HUES64 (cell line): ENCODE data around the gene DLG2.

Source experiments
- H3K27ac ChIP-seq: 2 replicates; pipeline ENCODE4 v1.7.0; 2013; ENCODE audit warnings: low read depth, low read length, inconsistent platforms
- H3K27me3 ChIP-seq: 2 replicates; pipeline ENCODE4 v1.6.1; 2013; ENCODE audit warnings: mild to moderate bottlenecking, low read length; ENCODE audit not compliant: insufficient read depth
- H3K36me3 ChIP-seq: 2 replicates; pipeline ENCODE4 v1.6.1; 2013; ENCODE audit warnings: mild to moderate bottlenecking, low read length; ENCODE audit not compliant: insufficient read depth
- H3K4me1 ChIP-seq: 2 replicates; pipeline ENCODE4 v1.6.1; 2013; ENCODE audit warnings: mild to moderate bottlenecking, low read length, moderate library complexity; ENCODE audit not compliant: insufficient read depth
- H3K4me3 ChIP-seq: 2 replicates; pipeline ENCODE4 v1.5.1; 2013; ENCODE audit warnings: mild to moderate bottlenecking, low read length, moderate library complexity
- H3K9ac ChIP-seq: 2 replicates; pipeline ENCODE4 v1.6.1; 2013; ENCODE audit warnings: mild to moderate bottlenecking, low read depth, low read length
- H3K9me3 ChIP-seq: 2 replicates; pipeline ENCODE4 v1.6.1; 2013; ENCODE audit warnings: low read depth, low read length; ENCODE audit not compliant: insufficient read depth
- WGBS: fragments of 150-250, 120-280 bp; methylation state at CpG from one replicate; pipeline ENCODE4 v1.1.7; 2013; ENCODE audit warnings: missing lambda C conversion rate; 5-methylcytosine and 5-hydroxymethylcytosine counted together

The DLG2 gene

GRCh38 chr11:84194696-84195095, 1432.4 kb downstream of the DLG2 start:
- H3K9ac ChIP-seq = no peak overlapping the region
- 96% methylated on average over 18 of the region's 18 CpGs for WGBS

GRCh38 chr11:84193706-84194105, 1433.4 kb downstream of the DLG2 start:
- Histone ChIP-seq H3K4me1 (no peaks in the 10 kb centered on the region), H3K27me3 (no peaks in the 10 kb centered on the region), H3K9me3 (peaks cover 8% of the 10 kb centered on the region), H3K9ac (no peak overlapping the region), H3K36me3 (no peaks in the 10 kb centered on the region), H3K4me3 (no peak overlapping the region), H3K27ac (no peak overlapping the region)
- 89% methylated on average over 1 of the region's 2 CpGs for WGBS

More at GRCh38 chr11:84194696-84195095, 1432.4 kb downstream of the DLG2 start:
- no peaks in the 10 kb centered on the region for H3K27me3 ChIP-seq
- H3K4me1 ChIP-seq = no peaks in the 10 kb centered on the region
- H3K36me3 ChIP-seq = no peaks in the 10 kb centered on the region
- H3K4me3 ChIP-seq = no peak overlapping the region
- H3K27ac ChIP-seq = no peak overlapping the region
- peaks cover 8% of the 10 kb centered on the region for H3K9me3 ChIP-seq

- H3K4me3 ChIP-seq = no peak overlapping the region
- WGBS = 48% methylated on average over 1 of the region's 1 CpG
Measured at GRCh38 chr11:84188521-84188920, 1438.6 kb downstream of the DLG2 start.

DNA sequence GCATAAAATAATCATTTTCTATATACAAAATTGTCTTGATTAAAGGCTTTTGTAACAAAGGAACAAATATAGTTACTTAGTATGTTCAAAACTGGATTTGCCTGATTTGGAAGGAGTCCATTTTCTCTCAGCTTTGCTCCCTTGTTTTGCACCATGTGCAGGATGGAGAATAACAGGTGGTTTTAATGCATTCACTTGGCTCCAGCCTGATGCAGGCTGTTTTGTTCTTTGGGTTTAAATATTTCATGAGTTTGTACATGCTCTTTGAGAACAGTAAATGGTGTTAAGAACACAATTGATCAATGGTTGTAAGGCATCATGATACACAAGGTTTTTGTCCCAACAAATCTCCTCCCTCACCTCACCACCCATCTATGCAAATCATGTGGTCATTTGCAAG, 1454.1 kb downstream of the DLG2 start:
- Histone ChIP-seq H3K4me3 (no peak overlapping the region), H3K27ac (no peak overlapping the region), H3K36me3 (no peaks in the 10 kb centered on the region)

More at GRCh38 chr11:84188521-84188920, 1438.6 kb downstream of the DLG2 start:
- Histone ChIP-seq H3K9me3 (no peaks in the 10 kb centered on the region), H3K27ac (no peak overlapping the region), H3K4me1 (no peaks in the 10 kb centered on the region), H3K9ac (no peak overlapping the region), H3K27me3 (no peaks in the 10 kb centered on the region), H3K36me3 (no peaks in the 10 kb centered on the region)

DNA sequence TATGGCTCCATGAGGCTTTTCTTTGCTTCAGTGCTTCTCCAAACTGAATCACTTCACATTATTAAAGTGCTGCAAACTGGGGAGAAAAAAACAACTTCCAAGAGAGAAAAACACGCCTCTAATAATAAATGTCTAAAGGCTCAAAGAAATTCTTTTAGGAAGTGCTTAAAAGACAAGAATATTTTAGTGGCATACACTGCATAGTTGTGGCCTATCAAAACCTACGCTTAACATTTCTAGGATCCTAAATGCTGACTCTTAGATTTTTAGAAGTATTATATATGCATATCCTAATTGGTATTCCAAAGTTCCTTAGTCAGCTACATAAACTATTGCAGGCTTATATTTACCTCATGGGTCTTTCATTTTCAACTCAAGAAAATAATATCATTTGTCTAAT, 1462.0 kb downstream of the DLG2 start:
- H3K4me3 ChIP-seq = no peak overlapping the region
- H3K4me1 ChIP-seq = peaks cover 6% of the 10 kb centered on the region; the same call in 1 of the 2 replicates
- WGBS = no CpG with 5 or more reads among the region's 2 CpGs
- H3K9me3 ChIP-seq = no peaks in the 10 kb centered on the region
- H3K27me3 ChIP-seq = no peaks in the 10 kb centered on the region
- H3K27ac ChIP-seq = no peak overlapping the region
- H3K36me3 ChIP-seq = no peaks in the 10 kb centered on the region
- H3K9ac ChIP-seq = no peak overlapping the region

More for the DNA sequence above, 1454.1 kb downstream of the DLG2 start:
- peaks cover 2% of the 10 kb centered on the region; the same call in 1 of the 2 replicates for H3K4me1 ChIP-seq
- H3K27me3 ChIP-seq = no peaks in the 10 kb centered on the region
- no peaks in the 10 kb centered on the region for H3K9me3 ChIP-seq
- no peak overlapping the region for H3K9ac ChIP-seq

GRCh38 chr11:84164728-84165127, 1462.4 kb downstream of the DLG2 start:
- Histone ChIP-seq H3K9ac (no peak overlapping the region), H3K4me3 (no peak overlapping the region), H3K27me3 (no peaks in the 10 kb centered on the region), H3K9me3 (no peaks in the 10 kb centered on the region), H3K4me1 (peaks cover 6% of the 10 kb centered on the region; the same call in 1 of the 2 replicates), H3K27ac (no peak overlapping the region), H3K36me3 (no peaks in the 10 kb centered on the region)
- 92% methylated on average over 1 of the region's 2 CpGs for WGBS

GRCh38 chr11:84163116-84163515, 1464.0 kb downstream of the DLG2 start:
- no peak overlapping the region for H3K4me3 ChIP-seq
- H3K36me3 ChIP-seq = no peaks in the 10 kb centered on the region
- no peaks in the 10 kb centered on the region for H3K27me3 ChIP-seq
- H3K9me3 ChIP-seq = no peaks in the 10 kb centered on the region
- H3K27ac ChIP-seq = no peak overlapping the region
- H3K4me1 ChIP-seq = peaks cover 6% of the 10 kb centered on the region; the same call in 1 of the 2 replicates
- no peak overlapping the region for H3K9ac ChIP-seq

GRCh38 chr11:84157639-84158038, 1469.5 kb downstream of the DLG2 start:
- no peak overlapping the region for H3K27ac ChIP-seq
- H3K4me1 ChIP-seq = peaks cover 5% of the 10 kb centered on the region; the same call in 1 of the 2 replicates
- H3K36me3 ChIP-seq = no peaks in the 10 kb centered on the region
- no peaks in the 10 kb centered on the region for H3K9me3 ChIP-seq
- WGBS = 83% methylated on average over 3 of the region's 3 CpGs
- H3K9ac ChIP-seq = no peak overlapping the region
- no peak overlapping the region for H3K4me3 ChIP-seq
- no peaks in the 10 kb centered on the region for H3K27me3 ChIP-seq

DNA sequence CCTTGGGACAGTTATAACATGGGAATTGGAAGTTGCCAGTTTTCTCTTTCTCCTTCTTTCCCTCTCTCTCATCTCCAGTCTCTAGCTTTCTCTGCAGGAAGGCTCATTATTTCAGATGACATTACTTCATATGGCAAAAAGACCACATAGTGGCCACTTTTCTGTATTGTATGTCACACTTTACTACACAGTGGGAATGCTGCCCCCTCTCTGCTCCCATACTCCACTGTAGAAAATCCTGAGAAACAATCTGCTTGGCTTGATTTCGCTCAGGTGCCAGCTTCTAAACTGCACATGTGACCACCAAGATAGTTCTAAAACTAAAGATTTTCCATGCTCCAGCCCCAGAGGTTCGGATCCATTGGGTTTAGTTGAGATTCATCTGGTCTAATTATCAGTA, 1480.3 kb downstream of the DLG2 start:
- Histone ChIP-seq H3K27me3 (no peaks in the 10 kb centered on the region), H3K9me3 (no peaks in the 10 kb centered on the region), H3K9ac (no peak overlapping the region), H3K27ac (no peak overlapping the region), H3K4me1 (peaks cover 8% of the 10 kb centered on the region; the same call in 1 of the 2 replicates), H3K4me3 (no peak overlapping the region), H3K36me3 (no peaks in the 10 kb centered on the region)
- WGBS = 93% methylated on average over 1 of the region's 2 CpGs

DNA sequence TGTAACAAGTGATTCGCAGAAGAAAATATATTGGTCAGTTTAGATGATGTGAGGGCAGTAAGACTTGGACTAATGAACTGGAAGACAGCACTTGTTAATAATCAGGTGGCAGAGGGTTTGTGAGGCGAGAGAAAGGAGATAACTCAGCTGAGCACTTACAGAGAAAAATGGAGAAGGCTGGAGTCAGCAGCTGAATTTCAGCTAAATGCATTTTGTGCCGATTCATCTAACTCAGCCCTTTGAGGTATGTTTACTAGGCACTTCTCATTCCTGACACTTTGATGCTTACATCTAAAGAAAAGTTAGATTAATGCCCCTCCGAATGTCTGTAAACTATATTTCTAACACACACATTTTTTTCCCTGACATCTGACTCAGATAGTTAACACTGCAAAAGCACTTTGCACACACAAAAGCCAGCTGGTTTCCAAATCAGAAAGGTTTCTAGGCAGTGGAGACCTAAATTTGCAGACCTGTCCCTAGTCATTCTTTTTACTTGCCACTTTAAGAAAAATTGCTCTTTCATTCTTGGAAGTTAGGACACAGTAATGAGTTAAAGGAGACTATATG, 1481.4 kb downstream of the DLG2 start:
- Histone ChIP-seq H3K4me1 (peaks cover 8% of the 10 kb centered on the region; the same call in 1 of the 2 replicates), H3K27ac (no peak overlapping the region), H3K27me3 (no peaks in the 10 kb centered on the region), H3K36me3 (no peaks in the 10 kb centered on the region), H3K9me3 (no peaks in the 10 kb centered on the region), H3K9ac (no peak overlapping the region), H3K4me3 (no peak overlapping the region)
- WGBS = 92% methylated on average over 4 of the region's 4 CpGs

- H3K4me1 ChIP-seq = peaks cover 17% of the 10 kb centered on the region
- H3K27me3 ChIP-seq = no peaks in the 10 kb centered on the region
- H3K4me3 ChIP-seq = no peak overlapping the region
- no peak overlapping the region for H3K27ac ChIP-seq
- no peaks in the 10 kb centered on the region for H3K9me3 ChIP-seq
- no peak overlapping the region for H3K9ac ChIP-seq
- no peaks in the 10 kb centered on the region for H3K36me3 ChIP-seq
Measured at GRCh38 chr11:84144531-84144930, 1482.6 kb downstream of the DLG2 start.

DNA sequence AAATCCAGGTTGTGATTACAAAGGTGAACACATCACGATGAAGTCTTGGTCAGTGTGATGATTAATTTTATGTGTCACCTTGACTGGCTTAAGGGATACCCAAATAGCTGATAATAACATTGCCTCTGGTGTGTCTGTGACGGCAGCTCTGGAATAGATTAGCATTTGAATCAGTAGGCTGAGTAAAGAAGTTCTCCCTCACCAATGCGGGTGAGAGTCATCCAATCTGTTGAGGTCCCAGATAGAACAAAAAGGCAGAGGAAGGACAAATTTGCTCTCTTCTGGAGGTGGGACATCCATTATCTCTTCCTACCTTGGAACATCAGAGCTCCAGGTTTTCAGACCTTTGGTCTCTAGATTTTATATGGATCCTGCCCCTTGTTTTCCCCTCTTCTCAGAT, 1484.7 kb downstream of the DLG2 start:
- Histone ChIP-seq H3K36me3 (no peaks in the 10 kb centered on the region), H3K4me1 (peaks cover 17% of the 10 kb centered on the region), H3K9ac (no peak overlapping the region), H3K27ac (no peak overlapping the region), H3K9me3 (no peaks in the 10 kb centered on the region), H3K27me3 (no peaks in the 10 kb centered on the region), H3K4me3 (no peak overlapping the region)
- 50% methylated on average over 3 of the region's 3 CpGs for WGBS
